GM12878 (cell line): Measurements from ENCODE around the gene MCM8. TPM values are rescaled to one million over a fixed set of nuclear protein-coding genes. Genes with fewer than 3 reads are reported as not detected.
A peak's percentile ranks its signal among the peaks of the same experiment; 100 is the strongest.

Experiments used
- CHD4 ChIP-seq: fragments of 200-600 bp; sonication (generic); IDR thresholded peaks from 2 replicates; pipeline ENCODE4 v1.6.1; 2016; ENCODE audit warnings: mild to moderate bottlenecking
- CREB1 ChIP-seq: IDR thresholded peaks from 2 replicates; pipeline ENCODE4 v1.6.1; 2012; ENCODE audit warnings: low read depth, mild to moderate bottlenecking, inconsistent platforms
- DPF2 ChIP-seq: fragments of 450-650 bp; IDR thresholded peaks from 2 replicates; pipeline ENCODE4 v1.6.1; 2017; ENCODE audit warnings: mild to moderate bottlenecking
- EED ChIP-seq: sonication (generic); IDR thresholded peaks from 2 replicates; pipeline ENCODE4 v1.6.1; 2016; ENCODE audit warnings: antibody characterized with exemption, low read depth
- FOS ChIP-seq: IDR thresholded peaks from 3 replicates; pipeline ENCODE4 v1.6.1; 2011; ENCODE audit warnings: borderline replicate concordance; ENCODE audit not compliant: insufficient read length; ENCODE audit errors: extremely low read depth
- GATAD2B ChIP-seq: fragments of 450-650 bp; conservative IDR thresholded peaks from 2 replicates; pipeline ENCODE4 v1.6.1; 2017; ENCODE audit warnings: low read depth, mild to moderate bottlenecking, moderate library complexity
- MXI1 ChIP-seq: fragments of 150-350 bp; IDR thresholded peaks from 2 replicates; pipeline ENCODE4 v1.6.1; 2011; ENCODE audit warnings: low read depth, mild to moderate bottlenecking, inconsistent platforms, low read length, improper control_type of control experiment
- NFXL1 ChIP-seq: fragments of 450-650 bp; IDR thresholded peaks from 2 replicates; pipeline ENCODE4 v1.6.1; 2017; ENCODE audit warnings: antibody characterized with exemption, mild to moderate bottlenecking, borderline replicate concordance
- NFYA ChIP-seq: IDR thresholded peaks from 2 replicates; pipeline ENCODE4 v1.6.1; 2011; ENCODE audit warnings: low read depth, mild to moderate bottlenecking, low read length, improper control_type of control experiment, borderline replicate concordance
- PAX8 ChIP-seq: fragments of 450-650 bp; IDR thresholded peaks from 2 replicates; pipeline ENCODE4 v1.6.1; 2017; ENCODE audit warnings: mild to moderate bottlenecking, moderate library complexity
- PML ChIP-seq: IDR thresholded peaks from 2 replicates; pipeline ENCODE4 v1.6.1; 2012; ENCODE audit warnings: low read length, inconsistent platforms
- POLR2AphosphoS5 ChIP-seq: IDR thresholded peaks from 2 replicates; pipeline ENCODE4 v1.6.1; 2011; ENCODE audit warnings: mild to moderate bottlenecking, low read length, inconsistent platforms
- RAD51 ChIP-seq: fragments of 450-650 bp; IDR thresholded peaks from 2 replicates; pipeline ENCODE4 v1.6.1; 2016; ENCODE audit warnings: moderate library complexity, mild to moderate bottlenecking, inconsistent platforms
- RB1 ChIP-seq: fragments of 450-650 bp; formaldehyde crosslinking; IDR thresholded peaks from 2 replicates; pipeline ENCODE4 v1.6.1; 2017; ENCODE audit warnings: mild to moderate bottlenecking, borderline replicate concordance
- RFX5 ChIP-seq: IDR thresholded peaks from 2 replicates; pipeline ENCODE4 v1.6.1; 2011; ENCODE audit warnings: low read depth, low read length, improper control_type of control experiment
- SPI1 ChIP-seq: IDR thresholded peaks from 2 replicates; pipeline ENCODE4 v1.6.1; 2011; ENCODE audit warnings: low read depth, mild to moderate bottlenecking, low read length, moderate library complexity, borderline replicate concordance; ENCODE audit not compliant: insufficient read depth
- TAF1 ChIP-seq: IDR thresholded peaks from 2 replicates; pipeline ENCODE4 v1.6.1; 2011; ENCODE audit warnings: mild to moderate bottlenecking, low read depth, low read length, borderline replicate concordance
- TBL1XR1 ChIP-seq: IDR thresholded peaks from 2 replicates; pipeline ENCODE4 v1.6.1; 2012; ENCODE audit warnings: low read depth, low read length, improper control_type of control experiment
- polyA plus RNA-seq, 11 experiments: library from polyadenylated mRNA; depleted of rRNA in 4 of 11; unstranded in 6 of 11; stranded (reverse) in 5 of 11; fragments of >200 nt; fragmentation: Nextera tagmentation in 4 of 11; fragmentation: Illumina TruSeq in 1 of 11; extraction: Ambion mirVana in 4 of 11; extraction: Trizol in 1 of 11; gene quantifications; 1 replicate in 1 of 11; 2 replicates in 10 of 11; pipeline versions ENCODE4 v1.2.1 to v1.2.3, GENCODE V29; 2011 to 2016; ENCODE audit warnings: inconsistent platforms in 2 of 11, missing spikeins in 2 of 11, low read depth in 1 of 11
- total RNA-seq, 4 experiments: library from RNA; depleted of rRNA in 3 of 4; stranded (reverse); fragments of >200 nt in 3 of 4; fragmentation: Illumina TruSeq in 1 of 4; extraction: Trizol in 1 of 4; gene quantifications; 2 replicates each; pipeline versions ENCODE4 v1.2.1 to v1.2.3, GENCODE V29; 2013 to 2021
- TF ChIP-seq, protein P1 (sequence below): fragments of 450-650 bp; IDR thresholded peaks from 2 replicates; pipeline ENCODE4 v1.6.1; 2016; ENCODE audit warnings: mild to moderate bottlenecking
- TF ChIP-seq, protein P2 (sequence below): IDR thresholded peaks from 2 replicates; pipeline ENCODE4 v1.6.1; 2012; ENCODE audit warnings: improper control_type of control experiment, low read depth, low read length; ENCODE audit not compliant: insufficient replicate concordance
- TF ChIP-seq, protein P3 (sequence below): fragments of 450-650 bp; conservative IDR thresholded peaks from 2 replicates; pipeline ENCODE4 v1.6.1; 2017; ENCODE audit warnings: mild to moderate bottlenecking, moderate library complexity
- TF ChIP-seq, protein P4 (sequence below): IDR thresholded peaks from 2 replicates; pipeline ENCODE4 v1.6.1; 2012; ENCODE audit warnings: low read depth, low read length, improper control_type of control experiment

Gene MCM8
- total and polyA plus RNA-seq, 10 of the 15 experiments (the other 5 are each of a cell fraction or from before 2014, with no cell fraction given): 3.2 to 28.2 (median 16.0) TPM

DNA sequence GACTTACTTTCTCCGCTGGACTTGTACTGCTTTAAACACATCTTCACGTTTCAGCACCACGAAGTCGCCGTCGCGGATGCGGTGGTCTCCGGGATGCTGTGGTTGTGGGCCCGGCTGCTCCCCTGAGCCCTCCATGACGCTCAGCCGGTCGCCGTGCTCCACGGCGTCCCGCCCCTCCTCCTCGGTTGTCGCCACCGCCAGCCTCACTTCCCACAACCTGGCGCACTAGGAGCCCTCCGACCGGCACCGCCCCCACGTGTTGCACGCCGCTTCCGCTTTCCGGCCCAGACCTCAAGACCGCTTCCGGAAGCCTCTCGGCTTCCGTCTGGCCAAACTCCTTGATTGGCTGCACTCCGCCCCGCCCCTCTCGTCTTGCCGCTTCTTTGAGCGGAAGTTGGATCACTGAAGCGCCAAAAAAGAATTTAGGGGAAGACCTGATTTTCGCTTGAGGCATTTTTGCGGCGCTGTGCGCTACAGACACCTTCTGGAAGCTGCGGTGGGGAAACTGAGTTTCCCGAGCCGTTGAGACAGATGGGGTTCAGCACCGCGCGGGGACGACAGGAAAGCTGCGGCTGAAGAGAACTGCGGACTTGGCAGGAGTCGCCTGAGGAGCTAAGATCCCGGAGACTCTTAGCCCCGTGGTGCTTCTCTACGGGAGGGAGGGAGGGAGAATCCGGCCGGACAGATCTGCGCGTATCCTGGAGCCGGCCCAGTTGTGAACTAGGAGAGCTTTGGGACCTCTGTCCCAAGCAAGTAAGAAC, at the start of gene MCM8, which contains the start of gene TRMT6 (continued):
- TF ChIP-seq, protein P1, sequence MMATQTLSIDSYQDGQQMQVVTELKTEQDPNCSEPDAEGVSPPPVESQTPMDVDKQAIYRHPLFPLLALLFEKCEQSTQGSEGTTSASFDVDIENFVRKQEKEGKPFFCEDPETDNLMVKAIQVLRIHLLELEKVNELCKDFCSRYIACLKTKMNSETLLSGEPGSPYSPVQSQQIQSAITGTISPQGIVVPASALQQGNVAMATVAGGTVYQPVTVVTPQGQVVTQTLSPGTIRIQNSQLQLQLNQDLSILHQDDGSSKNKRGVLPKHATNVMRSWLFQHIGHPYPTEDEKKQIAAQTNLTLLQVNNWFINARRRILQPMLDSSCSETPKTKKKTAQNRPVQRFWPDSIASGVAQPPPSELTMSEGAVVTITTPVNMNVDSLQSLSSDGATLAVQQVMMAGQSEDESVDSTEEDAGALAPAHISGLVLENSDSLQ: peak; percentile 91
- peak; percentile 79 for TF ChIP-seq CREB1
- TF ChIP-seq EED: peak; percentile 31; the same call in 1 of the 2 replicates
- no peak for TF ChIP-seq NFYA
- TF ChIP-seq RB1: peak; percentile 56; the same call in 1 of the 2 replicates
- TF ChIP-seq POLR2AphosphoS5: peak; percentile 88
- TF ChIP-seq, protein P2, sequence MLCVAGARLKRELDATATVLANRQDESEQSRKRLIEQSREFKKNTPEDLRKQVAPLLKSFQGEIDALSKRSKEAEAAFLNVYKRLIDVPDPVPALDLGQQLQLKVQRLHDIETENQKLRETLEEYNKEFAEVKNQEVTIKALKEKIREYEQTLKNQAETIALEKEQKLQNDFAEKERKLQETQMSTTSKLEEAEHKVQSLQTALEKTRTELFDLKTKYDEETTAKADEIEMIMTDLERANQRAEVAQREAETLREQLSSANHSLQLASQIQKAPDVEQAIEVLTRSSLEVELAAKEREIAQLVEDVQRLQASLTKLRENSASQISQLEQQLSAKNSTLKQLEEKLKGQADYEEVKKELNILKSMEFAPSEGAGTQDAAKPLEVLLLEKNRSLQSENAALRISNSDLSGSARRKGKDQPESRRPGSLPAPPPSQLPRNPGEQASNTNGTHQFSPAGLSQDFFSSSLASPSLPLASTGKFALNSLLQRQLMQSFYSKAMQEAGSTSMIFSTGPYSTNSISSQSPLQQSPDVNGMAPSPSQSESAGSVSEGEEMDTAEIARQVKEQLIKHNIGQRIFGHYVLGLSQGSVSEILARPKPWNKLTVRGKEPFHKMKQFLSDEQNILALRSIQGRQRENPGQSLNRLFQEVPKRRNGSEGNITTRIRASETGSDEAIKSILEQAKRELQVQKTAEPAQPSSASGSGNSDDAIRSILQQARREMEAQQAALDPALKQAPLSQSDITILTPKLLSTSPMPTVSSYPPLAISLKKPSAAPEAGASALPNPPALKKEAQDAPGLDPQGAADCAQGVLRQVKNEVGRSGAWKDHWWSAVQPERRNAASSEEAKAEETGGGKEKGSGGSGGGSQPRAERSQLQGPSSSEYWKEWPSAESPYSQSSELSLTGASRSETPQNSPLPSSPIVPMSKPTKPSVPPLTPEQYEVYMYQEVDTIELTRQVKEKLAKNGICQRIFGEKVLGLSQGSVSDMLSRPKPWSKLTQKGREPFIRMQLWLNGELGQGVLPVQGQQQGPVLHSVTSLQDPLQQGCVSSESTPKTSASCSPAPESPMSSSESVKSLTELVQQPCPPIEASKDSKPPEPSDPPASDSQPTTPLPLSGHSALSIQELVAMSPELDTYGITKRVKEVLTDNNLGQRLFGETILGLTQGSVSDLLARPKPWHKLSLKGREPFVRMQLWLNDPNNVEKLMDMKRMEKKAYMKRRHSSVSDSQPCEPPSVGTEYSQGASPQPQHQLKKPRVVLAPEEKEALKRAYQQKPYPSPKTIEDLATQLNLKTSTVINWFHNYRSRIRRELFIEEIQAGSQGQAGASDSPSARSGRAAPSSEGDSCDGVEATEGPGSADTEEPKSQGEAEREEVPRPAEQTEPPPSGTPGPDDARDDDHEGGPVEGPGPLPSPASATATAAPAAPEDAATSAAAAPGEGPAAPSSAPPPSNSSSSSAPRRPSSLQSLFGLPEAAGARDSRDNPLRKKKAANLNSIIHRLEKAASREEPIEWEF: no peak
- TF ChIP-seq MXI1: peak; percentile 99
- TF ChIP-seq CHD4: no peak
- TF ChIP-seq SPI1: peak; percentile 85
- no peak for TF ChIP-seq NFXL1
- peak; percentile 65; the same call in 1 of the 2 replicates for TF ChIP-seq GATAD2B
- 0 out of 2 replicates have a peak, but pooled peaks have one; percentile 57 for TF ChIP-seq PML
- peak; percentile 28; the same call in 1 of the 2 replicates for TF ChIP-seq RFX5
- TF ChIP-seq, protein P3, sequence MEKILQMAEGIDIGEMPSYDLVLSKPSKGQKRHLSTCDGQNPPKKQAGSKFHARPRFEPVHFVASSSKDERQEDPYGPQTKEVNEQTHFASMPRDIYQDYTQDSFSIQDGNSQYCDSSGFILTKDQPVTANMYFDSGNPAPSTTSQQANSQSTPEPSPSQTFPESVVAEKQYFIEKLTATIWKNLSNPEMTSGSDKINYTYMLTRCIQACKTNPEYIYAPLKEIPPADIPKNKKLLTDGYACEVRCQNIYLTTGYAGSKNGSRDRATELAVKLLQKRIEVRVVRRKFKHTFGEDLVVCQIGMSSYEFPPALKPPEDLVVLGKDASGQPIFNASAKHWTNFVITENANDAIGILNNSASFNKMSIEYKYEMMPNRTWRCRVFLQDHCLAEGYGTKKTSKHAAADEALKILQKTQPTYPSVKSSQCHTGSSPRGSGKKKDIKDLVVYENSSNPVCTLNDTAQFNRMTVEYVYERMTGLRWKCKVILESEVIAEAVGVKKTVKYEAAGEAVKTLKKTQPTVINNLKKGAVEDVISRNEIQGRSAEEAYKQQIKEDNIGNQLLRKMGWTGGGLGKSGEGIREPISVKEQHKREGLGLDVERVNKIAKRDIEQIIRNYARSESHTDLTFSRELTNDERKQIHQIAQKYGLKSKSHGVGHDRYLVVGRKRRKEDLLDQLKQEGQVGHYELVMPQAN: peak; percentile 97
- peak; percentile 70; the same call in 1 of the 2 replicates for TF ChIP-seq TAF1
- TF ChIP-seq RAD51: peak; percentile 81
- TF ChIP-seq, protein P4, sequence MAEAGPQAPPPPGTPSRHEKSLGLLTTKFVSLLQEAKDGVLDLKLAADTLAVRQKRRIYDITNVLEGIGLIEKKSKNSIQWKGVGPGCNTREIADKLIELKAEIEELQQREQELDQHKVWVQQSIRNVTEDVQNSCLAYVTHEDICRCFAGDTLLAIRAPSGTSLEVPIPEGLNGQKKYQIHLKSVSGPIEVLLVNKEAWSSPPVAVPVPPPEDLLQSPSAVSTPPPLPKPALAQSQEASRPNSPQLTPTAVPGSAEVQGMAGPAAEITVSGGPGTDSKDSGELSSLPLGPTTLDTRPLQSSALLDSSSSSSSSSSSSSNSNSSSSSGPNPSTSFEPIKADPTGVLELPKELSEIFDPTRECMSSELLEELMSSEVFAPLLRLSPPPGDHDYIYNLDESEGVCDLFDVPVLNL: peak; percentile 91
- peak; percentile 64 for TF ChIP-seq DPF2
- TF ChIP-seq PAX8: no peak
- TF ChIP-seq TBL1XR1: peak; percentile 47; the same call in 1 of the 2 replicates
- no peak for TF ChIP-seq FOS
